ENCODE results near the gene C11orf21. TPM values are rescaled to one million over a fixed set of nuclear protein-coding genes. Genes with fewer than 3 reads are reported as not detected.
A peak's percentile ranks its signal among the peaks of the same experiment; 100 is the strongest.

Gene C11orf21
- total RNA-seq, 1 donor from 2014 or later, result not detected

DNA sequence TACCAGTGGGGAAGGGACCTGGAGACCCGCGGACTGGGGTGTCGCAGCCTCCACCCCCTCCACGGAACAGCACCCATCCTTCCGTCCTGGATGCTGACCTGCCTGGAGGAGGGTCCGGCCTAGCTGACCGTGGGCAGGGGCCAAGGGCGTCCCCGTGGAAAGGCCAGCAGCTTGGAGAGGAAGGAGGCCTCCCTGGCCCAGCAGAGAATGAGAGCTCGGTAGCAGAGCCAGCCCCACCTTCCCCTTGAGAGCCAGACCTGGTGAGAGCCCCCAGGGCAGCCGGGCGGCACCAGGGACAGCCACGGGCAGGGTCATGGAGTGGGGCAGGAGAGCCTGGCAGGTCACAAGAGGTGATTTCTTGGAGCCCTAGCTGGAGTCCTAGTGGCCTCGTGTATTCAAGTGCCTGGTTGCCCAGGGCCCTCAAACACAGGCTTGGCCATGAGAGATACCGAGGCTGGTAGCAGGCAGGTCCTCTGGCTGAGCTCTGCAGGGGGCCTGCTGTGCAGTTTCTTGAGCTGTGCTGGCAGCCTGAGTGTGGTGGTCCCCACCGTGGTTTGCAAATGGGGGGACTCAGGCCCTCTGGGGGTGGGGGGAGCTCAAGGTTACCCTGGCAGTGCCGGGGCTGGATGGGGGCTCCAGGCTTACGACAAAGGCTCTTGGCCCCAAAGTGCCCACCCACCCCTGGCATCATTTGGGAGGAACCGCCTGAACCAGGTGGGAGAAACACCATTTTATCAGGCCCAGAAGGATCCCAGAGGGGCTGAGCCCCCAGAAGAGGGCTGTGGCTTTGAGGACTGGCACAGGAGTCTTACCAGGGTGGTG is 7.7 kb upstream of the C11orf21 start:
- no peak for DNase-seq (ENCODE audit: low read depth)

DNA sequence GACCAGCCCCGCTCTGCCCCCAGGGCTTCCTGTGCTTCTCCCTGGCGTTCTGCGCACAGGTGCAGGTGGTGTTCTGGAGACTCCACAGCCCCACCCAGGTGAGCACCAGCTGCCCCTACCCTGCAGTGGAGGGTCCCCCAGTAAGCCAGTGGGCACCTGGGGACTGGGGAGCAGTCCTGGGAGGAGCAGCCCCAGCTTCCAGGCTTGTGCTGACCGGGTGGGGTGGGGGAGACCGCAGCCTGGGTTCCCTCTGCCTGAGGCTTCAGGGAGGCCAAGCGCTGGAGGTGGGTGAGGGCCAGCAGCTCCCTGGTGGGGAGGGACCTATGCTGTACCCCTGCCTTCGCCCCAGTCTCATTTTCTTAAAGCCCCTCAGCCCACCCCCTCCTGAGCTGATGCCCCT is 7.0 kb upstream of the C11orf21 start:
- no peak for DNase-seq (ENCODE audit: low read depth)

- no peak for DNase-seq (ENCODE audit: low read depth)
Measured at GRCh38 chr11:2307501-2308331, 6.0 kb upstream of the C11orf21 start.

DNA sequence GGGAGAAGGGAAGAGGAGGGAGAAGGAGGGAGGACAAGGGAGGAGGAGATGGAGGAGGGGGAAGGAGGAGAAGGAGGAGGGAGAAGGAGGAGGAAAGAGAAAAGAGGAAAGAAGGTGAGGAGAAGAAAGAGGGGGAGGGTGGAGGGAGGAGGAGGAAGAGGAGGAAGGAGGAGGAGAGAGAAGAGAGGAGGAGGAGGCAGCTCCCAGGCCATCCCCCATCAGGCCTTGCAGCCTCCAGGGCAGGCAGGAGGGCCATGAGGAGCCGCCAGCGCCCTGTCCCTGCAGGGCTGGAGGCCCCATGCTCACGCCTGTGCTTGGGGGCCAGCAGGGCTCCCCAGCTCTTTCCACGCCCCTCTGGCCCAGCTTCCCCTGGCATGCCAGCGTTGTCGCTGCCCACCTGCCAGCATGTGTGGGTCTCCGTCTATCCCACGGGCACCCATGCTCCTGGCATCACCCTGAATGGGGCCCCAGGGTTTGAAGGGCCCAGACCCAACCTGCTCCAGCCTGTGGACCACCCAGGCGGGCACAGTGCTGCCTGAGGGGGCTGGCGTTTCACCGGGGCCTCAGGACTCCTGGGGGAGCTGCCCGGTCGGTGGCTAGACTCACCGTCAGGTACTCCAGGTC is 5.3 kb upstream of the C11orf21 start:
- DNase-seq (ENCODE audit: low read depth), result no peak

DNA sequence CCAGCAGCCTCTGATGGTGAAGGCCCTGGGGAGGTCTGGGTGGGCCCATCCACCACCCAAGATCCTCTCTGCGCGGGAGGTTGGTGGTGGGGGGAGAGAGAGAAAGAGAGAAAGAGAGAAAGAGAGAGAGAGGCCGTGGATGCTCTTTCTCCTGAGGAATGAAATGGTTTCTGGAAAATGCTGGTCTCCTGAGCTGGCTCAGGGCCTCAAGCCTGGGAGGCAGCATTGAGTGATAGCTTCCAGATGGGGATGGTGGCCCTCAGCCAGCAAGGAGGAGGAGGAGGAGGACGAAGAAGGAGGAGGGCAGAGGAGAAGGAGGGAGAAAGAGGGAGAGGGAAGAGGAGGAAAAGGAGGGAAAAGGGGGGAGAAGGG is 4.7 kb upstream of the C11orf21 start:
- DNase-seq (ENCODE audit: low read depth), result peak; percentile 46

GRCh38 chr11:2305788-2306451 is 4.2 kb upstream of the C11orf21 start:
- DNase-seq (ENCODE audit: low read depth), result no peak

GRCh38 chr11:2305140-2305778 is 3.5 kb upstream of the C11orf21 start:
- DNase-seq (ENCODE audit: low read depth), result peak; percentile 70

DNA sequence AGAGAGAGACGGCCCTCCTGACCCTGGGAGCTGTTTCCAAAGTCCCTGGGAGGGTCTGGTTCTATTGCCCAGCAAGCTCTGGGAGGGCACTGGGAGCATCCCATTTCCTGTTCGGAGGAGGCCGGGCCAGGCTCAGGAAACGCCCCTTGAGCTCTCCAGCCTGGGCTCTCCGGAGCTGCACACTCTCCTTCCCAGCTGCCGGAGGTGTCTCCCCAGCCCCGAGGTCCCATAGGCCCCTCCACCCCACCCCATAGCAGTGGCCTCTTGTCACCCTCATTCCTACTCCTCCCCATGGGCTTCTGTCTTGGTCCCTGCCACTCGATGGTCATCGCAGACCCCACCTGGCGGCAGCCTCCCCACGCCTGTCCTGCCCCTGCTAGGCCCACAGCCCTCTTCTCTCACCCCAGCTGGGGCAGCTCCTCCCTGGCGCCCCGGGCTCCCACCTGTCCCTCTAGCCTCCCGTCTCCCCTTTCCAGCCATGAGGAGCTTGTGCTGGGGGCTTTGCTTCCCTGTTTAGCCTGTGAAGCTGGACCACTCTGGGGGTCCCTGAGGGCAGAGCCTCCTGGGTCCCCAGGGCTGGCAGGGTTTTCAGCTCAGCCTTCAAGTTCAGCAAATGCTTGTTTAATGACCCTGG is 2.9 kb upstream of the C11orf21 start:
- DNase-seq (ENCODE audit: low read depth), result no peak

DNA sequence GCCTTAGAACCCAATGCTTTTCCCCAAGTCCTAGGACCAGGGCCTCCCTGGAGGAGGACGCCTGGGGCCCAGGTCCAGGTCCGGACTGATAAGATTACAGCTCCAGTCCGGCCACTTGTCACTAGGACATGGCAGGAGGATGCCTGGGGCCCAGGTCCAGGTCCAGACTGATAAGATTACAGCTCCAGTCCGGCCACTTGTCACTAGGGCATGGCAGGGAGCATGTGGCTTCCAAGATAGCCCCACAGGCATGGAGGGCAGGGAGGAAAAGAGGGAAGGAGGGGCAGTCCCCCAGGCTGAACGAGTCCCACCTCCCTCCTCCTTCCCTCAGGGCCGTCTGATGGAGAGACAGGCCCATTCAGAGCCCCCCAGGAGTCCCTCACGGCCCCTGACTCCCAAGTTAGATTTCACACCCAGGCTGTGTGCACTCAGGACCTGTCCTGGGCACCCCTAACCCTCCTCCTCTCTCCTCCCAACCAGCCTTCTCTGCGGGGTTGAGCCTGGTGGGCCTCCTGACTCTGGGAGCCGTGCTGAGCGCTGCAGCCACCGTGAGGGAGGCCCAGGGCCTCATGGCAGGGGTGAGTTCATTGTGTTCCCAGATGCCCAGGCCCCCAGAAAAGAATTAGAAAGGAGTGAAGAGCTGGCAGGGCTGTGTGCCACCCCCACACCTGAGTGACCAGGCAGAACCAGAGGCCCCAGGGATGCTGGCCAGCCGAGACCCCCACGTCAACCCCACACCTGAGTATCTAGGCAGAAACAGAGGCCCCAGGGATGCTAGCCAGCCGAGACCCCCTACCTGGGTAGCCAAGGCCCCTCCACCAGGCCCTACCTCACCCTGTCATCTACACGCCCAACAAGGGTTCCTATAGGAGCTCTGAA is 2.1 kb upstream of the C11orf21 start:
- DNase-seq (ENCODE audit: low read depth), result no peak

GRCh38 chr11:2302896-2303626 is 1.3 kb upstream of the C11orf21 start:
- no peak for DNase-seq (ENCODE audit: low read depth)

DNA sequence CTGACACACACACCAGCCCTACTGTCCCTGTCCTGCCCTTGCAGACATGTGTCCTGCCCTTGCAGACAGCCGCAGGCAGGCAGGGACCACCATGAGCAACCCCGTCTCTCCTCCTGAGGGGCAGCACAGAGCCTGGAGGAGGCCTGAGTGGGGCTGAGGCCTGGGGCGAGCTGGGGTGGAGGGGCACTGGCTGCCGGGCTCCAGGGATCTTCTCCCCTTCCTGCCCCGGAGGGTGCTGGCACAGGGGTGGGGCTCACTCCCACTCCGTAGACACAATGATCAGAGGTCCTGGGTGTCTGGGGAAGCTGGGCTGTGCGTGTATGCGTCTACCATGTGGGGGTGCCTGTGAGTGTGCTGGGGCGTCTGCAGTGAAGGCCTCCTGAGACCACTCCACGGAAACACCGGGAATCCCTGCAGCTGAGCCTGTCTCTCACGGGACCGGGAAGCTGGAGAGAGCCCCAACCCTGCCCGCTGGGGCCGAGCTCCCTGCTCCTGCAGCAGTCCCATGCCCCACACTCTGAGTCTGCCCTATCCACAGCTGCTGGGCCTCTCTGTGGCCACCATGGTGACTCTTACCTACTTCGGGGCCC is 683 bp upstream of the C11orf21 start:
- DNase-seq (ENCODE audit: low read depth), result no peak

GRCh38 chr11:2300936-2301630 is 635 bp downstream of the C11orf21 start:
- no peak for DNase-seq (ENCODE audit: low read depth)

DNA sequence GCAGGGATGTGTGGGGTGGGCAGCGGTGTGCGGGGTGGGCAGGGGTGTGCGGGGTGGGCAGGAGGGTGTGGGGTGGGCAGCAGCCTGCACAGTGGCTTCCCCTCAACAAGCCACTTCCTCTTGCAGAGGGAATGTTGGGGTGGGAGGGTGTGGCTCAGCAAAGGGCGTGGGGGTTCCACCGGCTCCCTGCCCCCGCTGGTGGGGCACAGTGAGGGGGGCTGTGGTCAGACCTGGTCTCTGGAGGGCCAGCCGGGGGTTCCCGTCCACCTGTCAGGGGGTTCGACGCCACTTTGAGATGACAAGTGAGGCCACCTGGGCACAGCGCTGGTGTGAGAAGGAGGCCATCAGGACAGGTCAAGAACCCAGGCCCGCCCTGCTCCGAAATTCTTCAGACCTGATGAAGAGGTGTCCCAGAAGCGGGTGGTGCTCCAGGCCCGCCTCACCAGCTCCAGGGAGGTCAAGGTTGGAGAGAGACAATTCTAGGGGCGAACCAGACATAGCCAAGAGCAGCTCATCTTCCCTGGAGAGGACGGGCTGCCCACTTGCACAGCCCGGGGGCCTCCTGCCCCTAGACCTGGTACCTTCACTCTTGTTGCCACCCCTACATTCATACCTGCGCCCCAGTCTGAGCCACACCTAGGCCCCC is 1.3 kb downstream of the C11orf21 start:
- DNase-seq (ENCODE audit: low read depth), result no peak

DNA sequence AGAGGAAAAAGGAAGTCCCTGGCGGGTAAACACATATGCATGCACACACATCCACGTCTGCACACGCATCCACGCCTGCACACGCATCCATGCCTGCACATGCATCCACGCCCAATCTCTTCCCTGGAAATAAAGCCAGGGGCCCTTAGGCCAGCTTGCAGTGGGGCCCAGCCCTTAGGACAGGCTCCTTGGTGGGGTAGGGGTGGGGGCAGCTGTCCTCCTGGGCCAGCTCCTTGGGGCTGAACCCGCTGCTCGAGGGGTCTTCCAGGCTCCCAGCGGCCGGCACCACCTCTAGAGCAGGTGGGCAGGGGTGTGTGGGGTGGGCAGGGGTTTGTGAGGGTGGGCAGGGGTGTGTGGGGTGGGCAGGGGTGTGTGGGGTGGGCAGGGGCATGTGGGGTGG is 1.9 kb downstream of the C11orf21 start:
- DNase-seq (ENCODE audit: low read depth), result no peak

DNA sequence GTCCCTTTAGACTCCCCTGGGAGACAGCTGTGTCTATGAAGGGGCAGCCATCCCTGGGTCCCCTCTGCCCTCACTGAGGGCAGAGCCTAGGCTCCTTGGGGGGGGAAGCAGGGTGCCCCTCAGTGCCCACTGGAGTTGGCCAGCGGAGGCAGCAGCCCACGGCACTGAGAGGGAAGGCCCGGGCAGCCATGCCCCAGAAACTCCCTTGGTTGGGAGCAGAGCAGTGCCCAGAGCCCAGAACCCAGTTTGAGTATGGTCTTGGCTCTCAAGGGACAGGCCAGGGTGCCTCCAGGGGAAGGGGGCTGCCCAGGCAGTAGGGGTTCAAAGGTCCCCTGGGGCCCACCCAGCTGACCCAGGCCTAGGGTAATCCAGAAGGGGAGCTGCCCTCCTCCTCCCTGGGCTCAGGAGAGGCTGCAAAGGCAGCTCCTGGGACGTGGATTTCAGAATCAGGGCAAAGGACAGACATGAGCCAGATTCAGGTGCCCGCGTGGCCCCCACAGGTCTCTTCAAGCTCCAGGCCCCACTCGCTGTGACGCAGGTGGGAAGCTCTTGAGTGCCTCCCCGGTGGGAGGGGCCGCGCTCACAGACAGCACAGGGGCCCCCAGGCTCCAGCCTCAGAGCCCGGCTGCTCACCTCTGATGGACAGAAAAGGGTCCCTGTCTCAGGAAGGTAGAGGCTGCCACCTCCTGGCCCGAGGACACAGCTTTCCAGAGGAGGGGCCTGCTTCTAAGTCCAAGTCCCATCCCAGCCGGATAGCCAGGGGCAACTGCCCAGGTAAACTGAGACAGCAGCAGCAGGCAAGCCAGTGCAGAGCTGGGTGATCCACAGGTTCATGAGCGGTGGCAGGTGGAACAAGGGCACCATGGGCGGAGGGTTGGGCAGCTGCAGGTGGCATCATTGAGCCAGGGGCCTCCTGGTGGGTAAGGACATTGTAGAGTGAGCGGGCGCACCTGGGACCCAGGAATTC is 2.6 kb downstream of the C11orf21 start:
- DNase-seq (ENCODE audit: low read depth), result peak; percentile 14

Data from myocyte (in vitro differentiated cells).